ENCODE results near the gene TRIM49. TPM values are rescaled to one million over a fixed set of nuclear protein-coding genes. Genes with fewer than 3 reads are reported as not detected.
"Not testable (repeated sequence)": the region's sequence is repeated elsewhere in the genome, so short reads cannot be mapped to it uniquely, and the experiment has no call there.

Gene TRIM49
- total RNA-seq (2012; rRNA removed) (not detected in 2 replicates), polyA plus RNA-seq (2012; rRNA removed) (not detected in 2 replicates), Bru-seq, nascent RNA (not detected), BruChase-seq, experiment 1, labeled RNA remaining after a 6-hour chase (not detected), BruChase-seq, experiment 2, labeled RNA remaining after a 2-hour chase (not detected)
- polyA plus RNA-seq (2012; cell fraction: cytosol; rRNA removed): not detected in 2 replicates
- not detected in 2 replicates for polyA plus RNA-seq (2012; cell fraction: nucleus; rRNA removed; ENCODE audit: low replicate concordance)
- long read RNA-seq: 0 reads

- H3K27me3 ChIP-seq (ENCODE audit: control insufficient read depth, insufficient read depth, low read length); DNase-seq; H2BK20ac ChIP-seq (ENCODE audit: low read depth, low read length); H3K27ac ChIP-seq (ENCODE audit: insufficient read depth, low read length); ATAC-seq (ENCODE audit: low read depth); H3K4me2 ChIP-seq (ENCODE audit: low read depth, low read length); H3K9me3 ChIP-seq (ENCODE audit: control insufficient read depth, insufficient read depth, low read length); H3K23ac ChIP-seq (ENCODE audit: low read depth, low read length); H3K14ac ChIP-seq (replicated peaks; ENCODE audit: low read depth, low read length); H3K56ac ChIP-seq (ENCODE audit: extremely low read depth, insufficient read depth, low read length); intact Hi-C loops (cut with micrococcal nuclease); H3K36me3 ChIP-seq (ENCODE audit: control insufficient read depth, insufficient read depth, low read length); H3K18ac ChIP-seq (ENCODE audit: low read depth, low read length); H3K4me1 ChIP-seq (ENCODE audit: control insufficient read depth, insufficient read depth, low read length); H3K4ac ChIP-seq (ENCODE audit: low read depth, low read length); BruUV-seq (replicated peaks); H2AK9ac ChIP-seq (replicated peaks; ENCODE audit: low read depth, low read length, poor library complexity); H3K79me1 ChIP-seq (ENCODE audit: low read depth in 1 of 2, low read length in 2 of 2); H2BK15ac ChIP-seq (ENCODE audit: low read depth, low read length); H3K9me1 ChIP-seq (ENCODE audit: insufficient read depth, low read length); CTCF ChIA-PET; H2BK120ac ChIP-seq (ENCODE audit: low read depth, low read length); POLR2A ChIA-PET (ENCODE audit: unreplicated experiment); dilution Hi-C loops (cut with HindIII; ENCODE audit: low sequenced_read_pairs, unreplicated experiment); H4K8ac ChIP-seq (ENCODE audit: low read depth in 2 of 2, low read length in 2 of 2); in situ Hi-C loops (cut with MboI; ENCODE audit: low sequenced_read_pairs); H2AK5ac ChIP-seq (ENCODE audit: low read depth, low read length); H4K91ac ChIP-seq (ENCODE audit: insufficient read depth, low read depth, low read length); H4K20me1 ChIP-seq (ENCODE audit: insufficient read depth, low read length); H2AFZ ChIP-seq (replicated peaks; ENCODE audit: low read length, poor library complexity); H4K5ac ChIP-seq (ENCODE audit: low read depth, low read length); H2BK5ac ChIP-seq (ENCODE audit: low read depth, low read length, poor library complexity, severe bottlenecking); H3K4me3 ChIP-seq (ENCODE audit: insufficient read depth, low read depth, low read length); H3K9ac ChIP-seq (ENCODE audit: low read depth, low read length): not testable (repeated sequence)
- WGBS, 2 experiments (ENCODE audit: extremely low coverage in 2 of 2, insufficient read length in 1 of 2): no CpG with 5 or more reads among the region's 2 CpGs
Observed at GRCh38 chr11:89808475-89808874, at the start of gene TRIM49. Gene TRIM49 (minus strand): TSS chr11:89808575. CDS start chr11:89804469, 4,106 bp downstream.

- H2BK5ac ChIP-seq (ENCODE audit: low read depth, low read length, poor library complexity, severe bottlenecking); CTCF ChIA-PET: not testable (repeated sequence)
- no CpG with 5 or more reads among the region's 2 CpGs for WGBS, 2 experiments (ENCODE audit: extremely low coverage in 2 of 2, insufficient read length in 1 of 2)
Observed at GRCh38 chr11:89826694-89827093, 18.3 kb upstream of the TRIM49 start.

More at GRCh38 chr11:89826694-89827093, 18.3 kb upstream of the TRIM49 start:
- BruUV-seq (replicated peaks); H4K5ac ChIP-seq (ENCODE audit: low read depth, low read length); H4K91ac ChIP-seq (ENCODE audit: insufficient read depth, low read depth, low read length); H3K27me3 ChIP-seq (ENCODE audit: control insufficient read depth, insufficient read depth, low read length); H2BK120ac ChIP-seq (ENCODE audit: low read depth, low read length); H3K4me3 ChIP-seq (ENCODE audit: insufficient read depth, low read depth, low read length); H2BK15ac ChIP-seq (ENCODE audit: low read depth, low read length); H3K18ac ChIP-seq (ENCODE audit: low read depth, low read length); H3K36me3 ChIP-seq (ENCODE audit: control insufficient read depth, insufficient read depth, low read length); H3K27ac ChIP-seq (ENCODE audit: insufficient read depth, low read length); in situ Hi-C loops (cut with MboI; ENCODE audit: low sequenced_read_pairs); H3K56ac ChIP-seq (ENCODE audit: extremely low read depth, insufficient read depth, low read length); H4K8ac ChIP-seq (ENCODE audit: low read depth in 2 of 2, low read length in 2 of 2); DNase-seq; H2BK20ac ChIP-seq (ENCODE audit: low read depth, low read length); dilution Hi-C loops (cut with HindIII; ENCODE audit: low sequenced_read_pairs, unreplicated experiment); H3K79me1 ChIP-seq (ENCODE audit: low read depth in 1 of 2, low read length in 2 of 2); H3K9ac ChIP-seq (ENCODE audit: low read depth, low read length); H2AK9ac ChIP-seq (replicated peaks; ENCODE audit: low read depth, low read length, poor library complexity); H2AK5ac ChIP-seq (ENCODE audit: low read depth, low read length); H3K9me3 ChIP-seq (ENCODE audit: control insufficient read depth, insufficient read depth, low read length); POLR2A ChIA-PET (ENCODE audit: unreplicated experiment); intact Hi-C loops (cut with micrococcal nuclease); ATAC-seq (ENCODE audit: low read depth); H3K9me1 ChIP-seq (ENCODE audit: insufficient read depth, low read length); H3K4me1 ChIP-seq (ENCODE audit: control insufficient read depth, insufficient read depth, low read length); H3K14ac ChIP-seq (replicated peaks; ENCODE audit: low read depth, low read length); H3K23ac ChIP-seq (ENCODE audit: low read depth, low read length); H3K4ac ChIP-seq (ENCODE audit: low read depth, low read length); H3K4me2 ChIP-seq (ENCODE audit: low read depth, low read length); H2AFZ ChIP-seq (replicated peaks; ENCODE audit: low read length, poor library complexity); H4K20me1 ChIP-seq (ENCODE audit: insufficient read depth, low read length): not testable (repeated sequence)

Data from IMR-90 (cell line).